GM10266 (cell line): ENCODE data around the gene ARL5C.

Experiments
- DNase-seq: peaks from one replicate; pipeline ENCODE4 v3.0.0; 2012; ENCODE audit errors: extremely low spot score
- CTCF ChIP-seq: IDR thresholded peaks from 2 replicates; pipeline ENCODE4 v1.5.1; 2012; ENCODE audit warnings: mild to moderate bottlenecking, low read depth; ENCODE audit not compliant: control insufficient read depth, insufficient read depth; ENCODE audit errors: missing control alignments

ARL5C gene

GRCh38 chr17:39116224-39116623, 49.7 kb downstream of the ARL5C start:
- TF ChIP-seq CTCF: no peak
- DNase-seq: no peak

GRCh38 chr17:39115135-39115534, 50.8 kb downstream of the ARL5C start:
- no peak for DNase-seq
- TF ChIP-seq CTCF: no peak

DNA sequence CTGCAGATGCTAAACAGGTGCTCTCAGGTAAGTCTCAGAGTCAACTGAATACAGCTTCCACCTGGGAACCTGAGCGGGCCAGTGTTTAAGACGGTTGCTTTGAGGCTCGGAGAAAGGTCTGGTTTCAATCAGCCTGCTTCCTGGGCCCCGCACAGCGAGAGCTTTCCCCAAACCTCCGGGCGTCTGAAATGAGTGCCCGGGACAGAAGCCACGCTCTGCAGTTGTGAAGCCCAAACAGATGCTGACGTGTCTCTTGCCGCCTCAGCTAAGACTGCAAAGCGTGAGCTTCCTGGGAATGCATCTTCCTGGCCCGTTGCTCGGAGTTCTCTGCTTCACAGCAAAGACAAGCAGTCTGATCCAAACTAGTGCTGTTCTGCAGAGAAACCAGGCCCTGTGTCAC, 51.2 kb downstream of the ARL5C start:
- no peak for TF ChIP-seq CTCF
- no peak for DNase-seq

- no peak for DNase-seq
- TF ChIP-seq CTCF: no peak
Measured at GRCh38 chr17:39113871-39114270, 52.1 kb downstream of the ARL5C start.

DNA sequence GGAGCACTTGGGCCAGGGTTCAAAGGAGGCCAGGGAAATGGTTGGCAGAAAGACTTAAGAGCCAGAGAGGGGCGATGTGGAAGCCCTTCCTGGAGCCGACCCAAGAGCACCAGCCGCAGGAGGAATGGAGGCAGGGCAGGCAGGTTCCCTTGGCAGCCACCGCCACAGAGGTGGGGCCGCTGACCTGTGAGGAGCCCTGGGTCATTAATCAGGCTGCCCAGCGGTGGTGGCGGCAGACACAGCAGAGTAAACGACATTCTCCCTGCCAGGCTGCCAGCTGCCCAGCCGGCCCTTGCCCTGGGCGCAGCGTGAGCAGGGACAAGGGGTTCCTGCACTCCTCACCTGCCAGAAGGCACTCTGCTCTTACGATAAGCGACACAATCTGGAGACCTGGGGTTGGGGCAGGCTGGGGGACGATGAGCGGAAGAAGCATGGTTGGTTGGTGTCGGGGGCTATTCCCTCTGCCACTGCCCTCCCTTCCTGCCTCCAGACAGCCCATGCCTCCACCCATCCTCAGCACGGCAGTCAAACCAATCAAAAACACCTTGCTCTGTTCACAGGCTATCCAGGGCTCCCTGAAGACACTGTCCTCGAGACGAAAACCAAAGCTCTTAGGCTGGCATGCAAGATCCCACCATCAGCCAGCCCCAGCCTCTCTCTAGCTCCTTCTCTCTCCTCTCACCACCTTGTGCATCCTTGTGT, 55.4 kb downstream of the ARL5C start:
- no peak for TF ChIP-seq CTCF
- DNase-seq: no peak

- no peak for DNase-seq
- no peak for TF ChIP-seq CTCF
Measured at GRCh38 chr17:39108461-39109375, 57.2 kb downstream of the ARL5C start.

- no peak for DNase-seq
- no peak for TF ChIP-seq CTCF
Measured at GRCh38 chr17:39107973-39108372, 58.0 kb downstream of the ARL5C start.
